Endothelial cell of umbilical vein (primary cell): Measurements from ENCODE around the gene TPCN2. TPM values are rescaled to one million over a fixed set of nuclear protein-coding genes. Genes with fewer than 3 reads are reported as not detected.

ENCODE experiments used
- BruUV-seq: library from RNA; stranded (reverse); fragments of 400-500 nt; replicated peaks from 2 replicates; lab custom pipeline; 2021; lab: Mats Ljungman, UMichigan
- CTCF ChIA-PET: fragments of 300-600, 350-600 bp; sonication (Branson Sonifier 250); formaldehyde crosslinking; loops from one replicate; lab custom pipeline; 2021; ENCODE audit warnings: antibody characterized with exemption, inconsistent platforms; lab: Charles Lee
- POLR2A ChIA-PET: fragments of 300-600, 350-600 bp; sonication (Branson Sonifier 250); formaldehyde crosslinking; loops from one replicate; lab custom pipeline; 2021; ENCODE audit warnings: antibody characterized with exemption, inconsistent platforms; lab: Charles Lee
- DNase-seq: peaks from one replicate; pipeline ENCODE4 v3.0.0-alpha.2; 2011; ENCODE audit warnings: low read depth, low spot score
- FAIRE-seq: peaks from 2 replicates; lab custom pipeline; 2011; peaks lifted over from hg19 to GRCh38; lab: Jason Lieb, UNC
- H2AFZ ChIP-seq: 2 replicates; pipeline ENCODE4 v1.6.0; 2012; ENCODE audit warnings: low read depth, low read length, control low read depth, inconsistent platforms
- H3K27ac ChIP-seq: 2 replicates; pipeline ENCODE4 v1.5.1; 2011; ENCODE audit warnings: low read depth, mild to moderate bottlenecking, control low read depth, low read length, moderate library complexity; ENCODE audit not compliant: insufficient read depth
- H3K27me3 ChIP-seq, 2 experiments: 2 replicates each; pipeline versions ENCODE4 v1.6.0 to v1.6.1; 2011; ENCODE audit warnings: low read length in 2 of 2, mixed read lengths in 1 of 2; ENCODE audit not compliant: control insufficient read depth in 2 of 2, insufficient read depth in 2 of 2
- H3K36me3 ChIP-seq, 2 experiments: 2 replicates in 1 of 2; 3 replicates in 1 of 2; pipeline ENCODE4 v1.5.1; 2011; ENCODE audit warnings: low read length in 2 of 2, mild to moderate bottlenecking in 1 of 2, moderate library complexity in 1 of 2; ENCODE audit not compliant: control insufficient read depth in 2 of 2, insufficient read depth in 2 of 2; ENCODE audit errors: extremely low read depth in 1 of 2
- H3K4me1 ChIP-seq: 3 replicates; pipeline ENCODE4 v1.5.1; 2011; ENCODE audit warnings: mild to moderate bottlenecking, low read length; ENCODE audit not compliant: control insufficient read depth, insufficient read depth; ENCODE audit errors: extremely low read depth
- H3K4me2 ChIP-seq: 2 replicates; pipeline ENCODE4 v1.6.1; 2011; ENCODE audit warnings: low read length, control low read depth, mixed read lengths; ENCODE audit not compliant: insufficient read depth
- H3K4me3 ChIP-seq, 3 experiments: fragments of 200-600 bp in 1 of 3; sonication (generic), shearing (Covaris generic) in 1 of 3; replicated peaks in 1 of 3; 2 replicates each; pipeline ENCODE4 v1.5.1; 2011 to 2016; ENCODE audit warnings: control low read depth in 3 of 3, low read length in 3 of 3, mild to moderate bottlenecking in 2 of 3, inconsistent platforms in 1 of 3, low read depth in 1 of 3, moderate library complexity in 1 of 3; ENCODE audit not compliant: insufficient read depth in 1 of 3
- H3K79me2 ChIP-seq: 2 replicates; pipeline ENCODE4 v1.6.0; 2012; ENCODE audit warnings: low read length, inconsistent platforms; ENCODE audit not compliant: control insufficient read depth, insufficient read depth
- H3K9ac ChIP-seq: replicated peaks from 2 replicates; pipeline ENCODE3; 2011; ENCODE audit warnings: low read length, control low read depth; ENCODE audit not compliant: insufficient read depth; ENCODE audit errors: extremely low read depth
- H3K9me1 ChIP-seq: replicated peaks from 3 replicates; pipeline ENCODE4 v1.6.0; 2011; ENCODE audit warnings: mild to moderate bottlenecking, low read length; ENCODE audit not compliant: control insufficient read depth, insufficient read depth; ENCODE audit errors: extremely low read depth
- H3K9me3 ChIP-seq: replicated peaks from 2 replicates; pipeline ENCODE4 v1.5.1; 2012; ENCODE audit warnings: low read length, inconsistent platforms; ENCODE audit not compliant: control insufficient read depth, insufficient read depth
- H4K20me1 ChIP-seq: replicated peaks from 2 replicates; pipeline ENCODE3; 2011; ENCODE audit warnings: mild to moderate bottlenecking, low read length; ENCODE audit not compliant: control insufficient read depth, insufficient read depth; ENCODE audit errors: extremely low read depth
- CTCF ChIP-seq, 2 donors: IDR thresholded peaks; 1 replicate in 1 of 2; 2 replicates in 1 of 2; pipeline ENCODE4 v1.5.1; 2011; ENCODE audit warnings: low read length in 2 of 2, mild to moderate bottlenecking in 2 of 2, moderate library complexity in 2 of 2, control low read depth in 1 of 2, inconsistent platforms in 1 of 2, low read depth in 1 of 2; ENCODE audit not compliant: insufficient read depth in 1 of 2; ENCODE audit errors: extremely low read depth in 1 of 2
- EZH2 ChIP-seq: IDR thresholded peaks from 2 replicates; pipeline ENCODE4 v1.6.1; 2012; ENCODE audit warnings: borderline replicate concordance, low read depth, mild to moderate bottlenecking, moderate library complexity, low read length, inconsistent platforms; ENCODE audit not compliant: severe bottlenecking
- FOS ChIP-seq: IDR thresholded peaks from 2 replicates; pipeline ENCODE4 v1.6.1; 2011; ENCODE audit warnings: mild to moderate bottlenecking, low read length, moderate library complexity, borderline replicate concordance; ENCODE audit not compliant: insufficient read depth
- GATA2 ChIP-seq: IDR thresholded peaks from 2 replicates; pipeline ENCODE4 v1.7.0; 2011; ENCODE audit warnings: low read depth, mild to moderate bottlenecking, moderate library complexity, mixed read lengths, low read length; ENCODE audit not compliant: insufficient read length, insufficient read depth
- JUN ChIP-seq: IDR thresholded peaks from 2 replicates; pipeline ENCODE4 v1.6.1; 2011; ENCODE audit warnings: borderline replicate concordance, low read depth; ENCODE audit not compliant: insufficient read length, insufficient read depth
- MAX ChIP-seq: IDR thresholded peaks from 2 replicates; pipeline ENCODE4 v1.6.1; 2011; ENCODE audit not compliant: insufficient read depth, insufficient read length
- MYC ChIP-seq: IDR thresholded peaks from one replicate; pipeline ENCODE4 v1.6.1; 2011; ENCODE audit warnings: mild to moderate bottlenecking, low read depth, low read length
- POLR2A ChIP-seq: IDR thresholded peaks from 2 replicates; pipeline ENCODE4 v1.6.1; 2012; ENCODE audit warnings: low read depth, mild to moderate bottlenecking, control low read depth, low read length
- POLR2AphosphoS5 ChIP-seq: IDR thresholded peaks from 2 replicates; pipeline ENCODE4 v1.6.1; 2012; ENCODE audit warnings: low read depth, mild to moderate bottlenecking, control low read depth, low read length, moderate library complexity; ENCODE audit not compliant: insufficient read depth
- dilution Hi-C: fragments of 300-500 bp; cut with MboI; formaldehyde crosslinking; loops from one replicate; pipeline ENCODE4 v1.15.0; 2019; ENCODE audit warnings: low sequenced_read_pairs; ENCODE audit not compliant: extremely low pct_ligation_motif_present
- intact Hi-C: fragments of 100-400 bp; cut with micrococcal nuclease; formaldehyde crosslinking; loops from one replicate; pipeline ENCODE4 v1.10.0; 2022
- polyA plus RNA-seq, 4 experiments: library from polyadenylated mRNA; depleted of rRNA in 3 of 4; stranded (reverse) in 3 of 4; unstranded in 1 of 4; fragments of >200 nt; gene quantifications; 2 replicates each; pipeline versions ENCODE4 v1.2.1 to v1.2.3, GENCODE V29; 2011 to 2012; ENCODE audit warnings: missing spikeins in 1 of 4
- total RNA-seq: library from RNA; stranded (reverse); gene quantifications from 2 replicates; pipeline ENCODE4 v1.2.3, GENCODE V29; 2021

TPCN2 gene
- total and polyA plus RNA-seq, 2 donors (not counting 3 experiments of a cell fraction or from before 2014, with no cell fraction given), result 10.3 to 13.4 TPM

- Histone ChIP-seq H4K20me1 (no peaks in the 10 kb centered on the region), H3K27ac (no peak overlapping the region), H3K27me3 (peaks cover 0 to 5% of the 10 kb centered on the region in 2 experiments), H3K9ac (no peak overlapping the region), H3K9me3 (no peaks in the 10 kb centered on the region), H3K4me2 (no peak overlapping the region), H3K4me3 (no peak overlapping the region), H3K9me1 (no peaks in the 10 kb centered on the region), H3K79me2 (no peaks in the 10 kb centered on the region), H2AFZ (no peak overlapping the region), H3K36me3 (no peaks in the 10 kb centered on the region), H3K4me1 (no peaks in the 10 kb centered on the region)
- TF ChIP-seq EZH2 (no peak), JUN (no peak), MAX (no peak), POLR2A (no peak)
- ChIA-PET POLR2A (no interaction called here), CTCF (interaction anchor here (0.9 to 2.3 kb wide), 2 partner anchors 17 to 29 kb away, joined by 3 to 9 read pairs; no protein-coding TSS in a partner anchor)
- DNase-seq, result no peak
- intact Hi-C loops (no loop called here), dilution Hi-C loops (no loop called here)
- no TSS peak for BruUV-seq
- no peak for FAIRE-seq
Measured at GRCh38 chr11:69027704-69028372, 20.9 kb upstream of the TPCN2 start.

DNA sequence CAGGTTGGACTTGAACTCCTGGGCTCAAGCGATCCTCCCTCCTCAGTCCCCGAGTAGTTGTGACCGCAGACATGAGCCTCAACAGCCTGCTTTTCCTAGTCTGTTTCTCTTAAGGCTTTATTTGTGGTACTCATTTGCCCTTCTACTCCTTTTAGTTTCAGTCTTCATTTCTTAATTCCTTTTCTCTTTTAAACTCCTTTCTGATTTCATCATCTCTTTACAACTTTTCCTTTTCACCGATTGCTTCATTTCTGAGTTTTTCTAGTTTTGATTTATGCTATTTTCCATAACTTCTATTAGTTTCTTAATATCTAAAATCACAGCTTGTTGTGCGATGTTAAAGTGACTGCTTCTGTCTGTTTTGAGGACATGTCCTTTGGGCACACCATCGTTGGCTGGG, 18.4 kb upstream of the TPCN2 start:
- H3K4me2 ChIP-seq, result no peak overlapping the region
- H3K9me3 ChIP-seq, result no peaks in the 10 kb centered on the region
- CTCF ChIA-PET, result interaction anchor here (1.0 kb wide), 2 partner anchors 10 to 14 kb away, joined by 3 read pairs; no protein-coding TSS in a partner anchor

More for the DNA sequence above, 18.4 kb upstream of the TPCN2 start:
- intact Hi-C loops, result no loop called here
- Histone ChIP-seq H3K9me1 (no peaks in the 10 kb centered on the region), H3K4me1 (no peaks in the 10 kb centered on the region), H3K36me3 (no peaks in the 10 kb centered on the region), H3K79me2 (no peaks in the 10 kb centered on the region), H3K27ac (no peak overlapping the region), H4K20me1 (no peaks in the 10 kb centered on the region), H3K4me3 (no peak overlapping the region), H2AFZ (no peak overlapping the region), H3K27me3 (peaks cover 0 to 5% of the 10 kb centered on the region in 2 experiments), H3K9ac (no peak overlapping the region)
- dilution Hi-C loops, result no loop called here
- no peak for TF ChIP-seq MAX
- no peak for TF ChIP-seq MYC
- no peak for TF ChIP-seq JUN
- no peak for TF ChIP-seq POLR2AphosphoS5
- no peak for TF ChIP-seq CTCF (IDR thresholded peaks at IDR 0.05; ENCODE audit: extremely low read depth in 1 of 2, insufficient read depth in 1 of 2, low read depth in 1 of 2, low read length in 2 of 2)
- TF ChIP-seq EZH2, result no peak
- no peak for TF ChIP-seq FOS
- no peak for TF ChIP-seq POLR2A
- no peak for TF ChIP-seq GATA2
- DNase-seq (no peak), FAIRE-seq (no peak)
- POLR2A ChIA-PET, result no interaction called here
- no TSS peak for BruUV-seq
